Bronchial epithelial cell (primary cell): ENCODE results near the gene SIRPB2. TPM values are rescaled to one million over a fixed set of nuclear protein-coding genes. Genes with fewer than 3 reads are reported as not detected.

Experiments used
- DNase-seq: peaks from one replicate; pipeline ENCODE4 v3.0.0-alpha.2; 2010; ENCODE audit warnings: low read depth
- FAIRE-seq: peaks from 2 replicates; lab custom pipeline; 2011; peaks lifted over from hg19 to GRCh38; lab: Jason Lieb, UNC
- H3K27me3 ChIP-seq: 2 replicates; pipeline ENCODE4 v1.5.1; 2011; ENCODE audit warnings: low read length; ENCODE audit not compliant: control insufficient read depth, insufficient read depth
- H3K36me3 ChIP-seq: 2 replicates; pipeline ENCODE4 v1.5.1; 2011; ENCODE audit warnings: low read length; ENCODE audit not compliant: control insufficient read depth, insufficient read depth
- H3K4me3 ChIP-seq: 2 replicates; pipeline ENCODE4 v1.5.1; 2011; ENCODE audit warnings: mild to moderate bottlenecking, low read depth, low read length, control low read depth
- CTCF ChIP-seq: IDR thresholded peaks from 2 replicates; pipeline ENCODE4 v1.5.1; 2011; ENCODE audit warnings: mild to moderate bottlenecking, moderate library complexity, low read length, control low read depth, inconsistent platforms; ENCODE audit not compliant: insufficient read depth, severe bottlenecking
- total RNA-seq: library from RNA; depleted of rRNA; stranded (reverse); fragments of >200 nt; gene quantifications from 2 replicates; pipeline ENCODE4 v1.2.1, GENCODE V29; 2014

The SIRPB2 gene
- total RNA-seq, 1 donor from 2014 or later: under 0.01 TPM

DNA sequence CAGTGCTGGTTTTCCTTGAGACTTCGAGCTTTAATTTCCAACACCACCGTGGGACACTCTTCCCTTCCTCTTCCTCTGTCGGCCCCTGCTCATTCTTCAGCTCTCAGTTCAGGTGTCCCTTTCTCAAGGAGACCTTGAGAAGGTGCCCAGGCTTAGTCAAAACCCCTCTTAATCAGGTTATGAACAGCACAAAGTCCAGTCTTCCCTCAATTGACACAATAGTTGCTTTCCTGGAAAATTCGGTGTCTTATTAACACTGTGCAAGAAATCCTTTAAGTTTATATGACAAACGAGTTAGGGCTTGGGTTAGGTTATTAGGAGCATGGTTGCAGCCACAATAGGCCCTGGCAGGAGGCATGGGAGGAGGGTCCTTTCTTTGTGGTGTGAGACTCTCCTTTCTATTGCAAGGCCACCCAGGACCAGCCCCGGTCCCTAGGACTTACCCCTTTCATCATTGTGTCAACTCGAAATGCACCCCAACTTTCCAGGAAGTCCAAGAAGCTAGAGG is 23.0 kb downstream of the SIRPB2 start:
- H3K27me3 ChIP-seq: no peaks in the 10 kb centered on the region
- no peak for TF ChIP-seq CTCF
- no peak for FAIRE-seq
- DNase-seq: no peak
- H3K36me3 ChIP-seq: peaks cover 12% of the 10 kb centered on the region
- no peak overlapping the region for H3K4me3 ChIP-seq

- Histone ChIP-seq H3K27me3 (no peaks in the 10 kb centered on the region), H3K36me3 (peaks cover 16% of the 10 kb centered on the region), H3K4me3 (no peak overlapping the region)
- TF ChIP-seq CTCF: no peak
- no peak for FAIRE-seq
- DNase-seq: no peak
Measured at GRCh38 chr20:1467355-1468116, 23.7 kb downstream of the SIRPB2 start.

GRCh38 chr20:1467082-1467354 is 24.2 kb downstream of the SIRPB2 start:
- Histone ChIP-seq H3K36me3 (peaks cover 18% of the 10 kb centered on the region), H3K27me3 (no peaks in the 10 kb centered on the region), H3K4me3 (no peak overlapping the region)
- DNase-seq (no peak), FAIRE-seq (no peak)
- no peak for TF ChIP-seq CTCF

DNA sequence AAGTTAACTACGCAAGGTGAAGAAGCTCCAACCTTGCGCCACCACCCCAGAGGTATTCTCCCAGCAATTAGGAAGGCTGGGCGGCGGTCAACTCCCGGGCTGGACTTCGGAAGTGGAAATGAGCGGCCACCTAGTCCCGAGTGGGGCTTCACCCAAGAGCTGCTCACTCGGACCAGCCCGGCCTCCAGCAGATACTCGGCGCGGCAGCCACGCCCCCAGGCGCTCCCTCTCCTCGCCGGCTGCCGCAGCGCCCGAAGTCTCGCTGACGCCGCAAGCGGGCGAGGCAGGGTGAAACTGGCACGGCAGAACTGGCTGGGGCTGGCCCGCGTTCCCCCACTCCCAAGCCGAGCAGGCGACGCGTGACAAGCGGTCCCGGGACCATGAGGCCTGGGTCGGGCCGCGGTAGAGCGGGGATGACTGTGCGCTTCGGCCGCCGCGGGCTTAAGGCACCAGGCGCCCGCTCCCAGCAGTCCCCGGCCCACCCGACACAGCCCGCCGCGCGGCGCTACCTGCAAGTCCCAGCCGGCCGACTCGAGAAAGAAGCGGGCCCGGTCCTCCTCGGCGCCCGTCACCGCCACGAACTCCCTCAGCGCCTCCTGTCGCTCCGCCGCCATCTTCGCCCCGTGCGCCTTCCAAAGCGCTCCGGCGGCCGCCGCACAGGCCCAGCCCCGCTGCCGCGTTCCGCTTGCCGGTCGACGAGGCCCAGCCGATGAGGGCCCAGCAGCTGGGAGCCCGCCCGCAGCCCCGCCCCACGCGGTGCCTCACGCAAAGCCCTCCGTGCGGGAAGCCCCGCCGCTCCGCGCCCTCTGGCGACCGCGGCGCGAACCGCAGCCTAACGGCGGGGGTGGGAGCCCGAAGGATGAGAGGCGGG is 24.8 kb downstream of the SIRPB2 start, which contains the start of gene NSFL1C:
NSFL1C (minus strand) TSS at position 639 of the 871 bp plus-strand sequence; CDS start at position 614, 25 bp downstream.
- FAIRE-seq: no peak
- peaks cover 18% of the 10 kb centered on the region for H3K36me3 ChIP-seq
- H3K4me3 ChIP-seq: peak within 1 kb of the TSS; percentile 77
- peak; percentile 81 for DNase-seq
- TF ChIP-seq CTCF: peak; percentile 90
- no peaks in the 10 kb centered on the region for H3K27me3 ChIP-seq

DNA sequence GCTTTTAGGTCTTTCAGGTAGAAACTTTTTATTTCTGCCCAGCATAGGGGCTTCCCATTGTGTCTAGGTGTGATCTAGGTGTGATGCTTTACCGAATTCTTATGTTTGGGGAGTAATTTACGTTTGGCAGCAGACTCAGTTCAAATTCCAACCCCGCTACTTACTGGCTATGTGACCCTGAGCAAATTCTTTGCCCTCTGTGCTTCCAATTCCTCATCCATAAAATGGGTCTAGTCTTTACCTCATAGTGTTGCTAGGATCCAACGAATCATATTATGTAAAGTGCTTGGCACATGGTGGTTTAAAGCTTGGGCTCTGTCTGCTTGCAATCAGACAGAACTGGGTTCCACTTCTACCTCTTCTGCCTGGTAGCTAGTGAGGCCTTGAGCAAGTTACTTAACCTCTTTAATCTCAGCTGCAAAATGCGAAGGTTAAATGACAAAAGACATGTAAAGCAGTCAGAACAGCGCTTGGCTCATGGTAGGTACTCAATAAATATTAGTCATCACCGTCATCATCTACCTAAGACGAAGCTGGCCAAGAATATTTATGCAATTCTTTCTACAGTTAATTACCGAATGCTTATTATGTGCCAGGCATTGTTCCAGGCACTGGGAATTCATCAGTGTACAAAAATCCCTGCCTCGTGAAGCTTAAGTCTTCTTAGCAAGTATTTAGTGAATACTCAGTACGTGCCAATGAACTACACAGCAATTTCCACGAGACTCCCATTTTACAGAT is 25.6 kb downstream of the SIRPB2 start:
- FAIRE-seq (no peak), DNase-seq (peak; percentile 79)
- Histone ChIP-seq H3K4me3 (peak overlapping the region; percentile 77), H3K27me3 (no peaks in the 10 kb centered on the region), H3K36me3 (peaks cover 19% of the 10 kb centered on the region)
- TF ChIP-seq CTCF: no peak
